GM19324 (cell line): ENCODE data around the gene TICRR.
"Not testable (repeated sequence)": the region's sequence is repeated elsewhere in the genome, so short reads cannot be mapped to it uniquely, and the experiment has no call there.

Experiments
- ATAC-seq: cut with Tn5 transposase; IDR thresholded peaks from one replicate; pipeline ENCODE4 v1.9.1; 2021; ENCODE audit warnings: mild to moderate bottlenecking, moderate library complexity; ENCODE audit not compliant: unreplicated experiment, low FRiP score

The TICRR gene

DNA sequence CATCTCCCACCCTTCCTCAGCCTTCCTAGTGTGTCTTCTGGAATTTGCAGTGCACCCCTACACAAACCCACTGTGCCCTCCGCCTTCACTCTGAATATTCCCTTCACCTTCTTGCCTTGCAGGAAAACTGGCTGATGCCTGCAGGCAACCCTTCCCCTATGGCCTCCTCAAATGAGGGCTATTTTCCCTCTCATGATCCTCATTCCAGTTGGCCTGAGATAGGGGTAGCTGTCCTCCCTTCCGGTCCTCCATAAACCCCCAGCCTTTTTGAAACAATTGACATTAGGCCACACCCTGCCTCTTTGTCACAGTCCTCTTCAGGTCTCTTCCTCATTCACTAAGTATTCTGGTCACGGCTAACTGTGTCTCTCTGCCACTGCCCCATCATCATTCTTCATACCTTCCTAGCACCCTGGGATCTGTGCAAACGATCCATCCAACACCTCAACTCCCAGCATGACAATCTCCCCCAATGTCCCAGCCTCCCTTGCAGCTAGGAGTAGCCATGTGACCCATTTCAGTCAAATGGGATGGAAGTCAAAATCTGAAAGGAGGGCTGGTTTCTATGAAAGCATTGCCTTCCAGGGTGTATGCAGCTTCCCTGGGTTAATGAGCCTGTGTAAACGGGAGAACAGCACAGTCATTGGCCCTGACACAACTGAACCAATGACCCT lies 8.5 kb upstream of the TICRR start:
- ATAC-seq = no peak

DNA sequence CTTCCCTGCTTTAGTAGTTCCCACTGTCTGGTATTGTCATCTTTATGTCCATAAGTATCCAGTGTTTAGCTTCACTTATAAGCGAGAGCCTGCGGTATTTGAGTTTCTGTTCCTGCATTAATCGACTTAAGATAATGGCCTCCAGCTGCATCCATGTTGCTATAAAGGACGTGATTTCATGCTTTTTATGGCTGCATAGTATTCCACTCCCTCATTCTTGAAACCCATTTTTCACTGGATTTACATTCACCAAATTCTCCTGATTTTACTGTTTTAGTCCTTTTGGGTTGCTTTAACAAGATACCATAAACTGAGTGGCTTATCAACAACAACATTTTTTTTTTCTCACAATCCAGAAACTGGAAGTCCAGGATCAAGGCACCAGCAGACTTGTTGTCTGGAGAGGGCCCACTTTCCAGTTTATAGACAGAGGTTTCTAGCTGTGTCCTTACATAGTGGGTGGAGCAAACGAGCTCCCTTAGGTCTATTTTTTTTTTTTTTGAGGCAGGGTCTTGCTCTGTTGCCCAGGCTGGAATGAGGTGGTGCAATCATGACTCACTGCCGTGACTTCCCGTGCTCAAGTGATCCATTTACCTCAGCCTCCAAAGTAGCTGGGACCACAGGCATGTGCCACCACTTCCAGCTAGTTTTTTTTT lies 6.1 kb upstream of the TICRR start:
- ATAC-seq = no peak

DNA sequence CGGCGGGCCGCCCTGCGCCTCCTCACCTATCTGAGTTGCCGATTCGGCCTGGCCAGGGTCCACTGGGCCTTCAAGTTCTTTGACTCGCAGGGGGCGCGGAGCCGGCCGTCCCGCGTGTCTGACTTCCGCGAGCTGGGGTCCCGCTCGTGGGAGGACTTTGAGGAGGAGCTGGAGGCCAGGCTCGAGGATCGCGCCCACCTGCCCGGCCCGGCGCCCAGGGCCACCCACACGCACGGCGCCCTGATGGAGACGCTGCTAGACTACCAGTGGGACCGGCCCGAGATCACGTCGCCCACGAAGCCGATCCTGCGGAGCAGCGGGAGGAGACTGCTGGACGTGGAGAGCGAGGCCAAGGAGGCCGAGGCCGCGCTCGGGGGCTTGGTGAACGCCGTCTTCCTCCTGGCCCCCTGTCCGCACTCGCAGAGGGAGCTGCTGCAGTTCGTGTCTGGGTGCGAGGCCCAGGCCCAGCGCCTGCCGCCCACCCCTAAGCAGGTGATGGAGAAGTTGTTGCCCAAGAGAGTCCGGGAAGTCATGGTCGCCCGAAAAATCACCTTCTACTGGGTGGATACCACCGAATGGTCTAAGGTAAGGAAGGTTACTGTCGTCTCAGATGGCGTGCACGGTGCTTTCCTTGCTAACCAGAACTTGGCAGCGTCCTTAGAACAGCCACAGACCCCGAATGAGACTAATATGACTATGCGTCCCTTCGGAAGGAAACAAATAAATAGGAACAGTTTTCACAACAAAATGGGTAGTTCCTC lies 567 bp downstream of the TICRR start:
- ATAC-seq = no peak

DNA sequence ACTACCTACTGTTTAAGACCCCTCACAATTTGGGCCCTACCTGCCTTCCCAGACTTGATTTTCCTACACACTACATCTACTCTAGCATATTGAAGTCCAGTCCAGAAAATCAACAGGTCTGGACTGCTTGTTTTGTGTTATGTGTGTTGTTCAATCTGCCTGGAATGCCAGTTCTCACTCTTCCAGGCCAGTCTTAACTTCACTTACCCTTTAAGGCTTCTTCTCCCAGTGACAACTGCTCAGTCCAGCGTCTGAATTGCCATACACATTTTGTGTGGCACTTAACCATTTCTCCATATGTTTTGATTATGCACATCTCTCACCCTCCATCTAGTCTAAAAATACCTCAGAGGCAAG lies 1.1 kb downstream of the TICRR start:
- ATAC-seq = no peak

DNA sequence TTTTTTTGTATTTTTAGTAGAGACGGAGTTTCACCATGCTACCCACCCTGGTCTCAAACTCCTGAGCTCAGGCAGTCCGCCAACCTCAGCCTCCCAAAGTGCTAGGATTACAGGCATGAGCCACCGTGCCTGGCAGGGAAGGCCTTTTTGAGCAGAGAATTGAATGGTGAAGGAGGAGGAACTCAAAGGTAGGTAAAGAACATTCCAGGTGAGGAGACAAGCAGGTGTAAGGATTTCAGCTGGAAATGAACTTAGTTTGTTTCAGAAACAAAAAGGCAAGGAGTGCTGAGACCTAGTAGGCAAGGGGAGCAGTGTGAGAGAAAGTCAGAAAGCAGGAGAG lies 2.5 kb downstream of the TICRR start:
- no peak for ATAC-seq

DNA sequence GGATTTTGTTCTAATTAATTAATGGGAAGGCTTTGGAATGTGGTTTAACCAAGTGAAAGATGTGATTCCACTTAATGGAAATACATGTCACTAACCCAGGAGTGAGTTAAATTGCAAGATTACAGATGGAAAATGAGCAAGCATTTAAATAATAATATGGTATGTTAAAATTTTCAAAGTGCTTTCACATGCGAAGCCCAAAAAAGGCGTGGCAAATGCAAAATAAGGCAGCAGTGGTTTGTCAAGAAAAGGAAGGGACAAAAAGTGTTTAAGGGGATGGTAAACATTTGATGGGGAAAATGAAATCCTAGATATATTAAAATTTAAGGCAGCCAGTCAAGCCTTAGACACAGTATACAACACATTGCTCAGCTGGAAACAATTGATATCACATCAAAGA lies 2.9 kb downstream of the TICRR start:
- no peak for ATAC-seq

DNA sequence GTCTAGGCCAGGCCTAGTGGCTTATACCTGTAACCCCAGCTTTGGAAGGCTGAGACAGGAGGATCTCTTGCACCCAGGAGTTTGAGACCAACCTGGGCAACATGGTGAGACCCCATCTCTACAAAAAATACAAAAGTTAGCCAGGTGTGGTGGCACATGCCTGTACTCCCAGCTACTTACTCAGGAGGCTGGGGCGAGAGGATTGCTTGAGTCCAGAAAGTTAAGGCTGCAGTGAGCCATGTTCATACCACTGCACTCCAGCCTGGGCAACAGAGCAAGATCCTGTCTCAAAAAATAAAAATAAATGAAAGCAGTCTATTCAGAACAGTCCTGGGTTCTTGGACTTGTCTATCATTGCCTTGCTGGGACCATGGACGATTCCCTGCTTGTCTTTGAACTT lies 5.5 kb downstream of the TICRR start:
- ATAC-seq = not testable (repeated sequence)

DNA sequence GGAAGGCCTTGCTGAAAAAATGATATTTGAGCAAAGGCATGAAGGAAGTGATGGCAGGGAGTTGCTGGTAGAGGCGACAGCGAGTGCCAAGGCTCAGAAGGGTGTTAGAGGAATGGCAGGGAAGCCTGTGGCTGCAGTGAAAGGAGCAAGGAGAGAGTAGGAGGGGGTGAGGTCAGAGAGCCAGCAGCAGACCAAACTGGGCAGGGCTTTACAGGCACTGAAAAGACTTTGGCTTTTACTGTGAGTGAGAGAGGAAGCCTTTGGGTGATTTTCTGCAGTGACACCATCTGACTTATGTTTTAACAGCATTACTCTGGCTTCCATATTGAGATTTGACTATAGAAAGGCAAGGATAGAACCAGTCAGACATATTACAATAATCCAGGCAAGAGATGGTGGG lies 11.4 kb downstream of the TICRR start:
- no peak for ATAC-seq

DNA sequence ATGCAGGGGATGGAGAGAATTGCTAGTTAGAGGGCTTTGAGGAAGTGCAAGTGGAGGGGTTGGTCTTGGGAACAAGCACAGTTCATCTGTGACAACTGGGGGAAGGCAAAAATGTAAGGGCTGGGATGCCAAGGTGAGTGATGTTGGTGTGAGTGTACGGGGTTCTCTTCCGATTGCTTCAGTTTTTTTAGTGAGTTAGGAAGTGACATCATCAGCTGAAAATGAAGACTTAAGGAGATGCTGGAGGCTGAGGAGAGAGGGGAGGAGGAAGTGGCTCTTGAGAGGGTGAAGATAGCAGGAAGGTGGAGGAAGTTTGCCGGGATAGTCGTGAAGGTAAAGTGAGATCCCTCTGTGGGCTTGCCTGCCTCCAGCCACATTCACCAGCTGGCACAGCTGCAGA lies 12.7 kb downstream of the TICRR start:
- ATAC-seq = no peak

DNA sequence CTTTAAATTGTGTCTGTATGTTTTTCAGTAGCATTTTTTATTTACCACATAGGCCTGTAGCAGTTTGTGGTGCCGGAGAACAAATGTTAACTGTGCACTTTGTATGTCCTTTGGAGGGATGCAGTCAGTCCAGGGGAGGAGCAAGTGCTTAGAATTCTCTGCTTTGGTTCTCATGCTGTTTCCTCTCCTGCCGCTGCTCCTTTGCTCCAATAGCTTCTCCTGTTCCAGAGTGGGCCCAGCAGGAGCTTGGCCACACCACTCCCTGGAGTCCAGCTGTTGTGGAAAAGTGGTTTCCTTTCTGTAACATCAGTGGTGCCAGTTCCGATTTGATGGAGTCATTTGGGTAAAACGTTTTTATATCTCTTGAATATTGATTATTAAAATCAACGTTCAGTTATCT lies 16.6 kb downstream of the TICRR start:
- ATAC-seq = no peak

DNA sequence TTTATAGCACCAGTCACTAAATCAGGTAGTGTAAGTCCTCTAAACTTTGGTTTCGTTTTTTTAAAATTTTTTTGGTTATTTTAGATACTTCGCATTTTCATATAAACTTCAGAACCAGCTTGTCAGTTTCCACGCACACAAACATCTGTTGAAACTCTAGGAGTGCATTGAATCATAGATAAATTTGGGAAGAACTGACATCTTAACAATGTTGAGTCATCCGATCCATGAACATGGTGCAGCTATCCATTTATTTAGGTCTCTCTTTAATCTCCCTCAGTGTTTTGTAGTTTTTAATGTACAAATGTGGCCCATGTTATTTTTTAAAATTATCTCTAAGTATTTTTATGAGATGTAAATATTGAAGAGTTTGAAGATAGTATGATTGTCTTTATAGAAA lies 17.7 kb downstream of the TICRR start:
- no peak for ATAC-seq

DNA sequence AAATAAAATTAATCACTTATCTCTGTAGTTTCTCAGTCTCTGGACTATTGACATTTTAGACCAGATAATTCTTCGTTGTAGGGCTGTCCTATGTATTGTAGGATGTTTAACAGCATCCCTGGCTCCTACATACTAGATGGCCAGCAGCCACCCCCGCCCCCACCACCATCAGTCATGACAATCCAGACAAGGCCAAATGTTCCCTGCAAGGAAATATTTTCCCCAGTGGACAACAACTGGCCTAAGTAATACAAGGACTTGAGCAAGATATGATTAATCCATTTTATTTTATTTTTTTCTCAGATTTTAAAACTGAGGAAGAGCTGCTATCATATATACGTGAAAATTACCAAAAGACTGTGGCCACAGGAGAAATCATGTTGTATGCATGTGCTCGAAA lies 23.8 kb downstream of the TICRR start:
- ATAC-seq = no peak

DNA sequence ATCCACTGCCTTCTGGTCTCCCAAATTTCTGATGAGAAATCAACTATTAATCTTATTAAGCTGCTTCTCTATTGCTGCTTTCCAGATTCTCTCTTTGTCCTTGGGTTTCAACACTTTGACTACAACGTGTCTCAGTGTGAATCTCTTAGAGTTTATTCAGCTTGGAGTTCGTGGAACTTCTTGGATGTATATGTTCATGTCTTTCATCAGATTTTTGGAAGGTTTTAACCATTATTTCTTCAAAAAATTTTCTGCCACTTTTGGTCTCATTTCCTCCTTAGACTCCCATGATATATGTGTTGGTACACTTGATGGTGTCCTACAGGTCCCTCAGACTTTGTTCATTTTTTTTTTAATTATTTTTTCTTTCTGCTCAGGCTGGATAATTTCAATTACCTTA lies 36.0 kb downstream of the TICRR start:
- no peak for ATAC-seq

DNA sequence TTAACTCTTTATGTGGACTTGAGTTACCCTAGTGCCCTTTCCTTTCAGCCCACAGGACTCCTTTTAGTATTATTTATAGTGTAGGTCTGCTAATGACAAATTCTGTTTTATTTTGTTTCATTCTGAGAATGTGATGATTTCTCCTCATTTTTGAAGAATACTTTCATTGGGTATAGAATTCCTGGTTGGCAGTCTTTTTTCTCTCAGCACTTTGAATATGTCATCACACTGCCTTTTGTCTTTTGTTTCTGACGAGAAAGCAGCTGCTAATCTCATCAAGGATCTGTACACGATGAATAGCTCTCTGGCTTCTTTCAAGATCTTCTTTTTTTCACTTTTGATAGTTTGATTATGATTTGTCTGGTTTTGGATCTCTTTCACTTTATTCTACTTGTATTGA lies 37.8 kb downstream of the TICRR start:
- no peak for ATAC-seq

DNA sequence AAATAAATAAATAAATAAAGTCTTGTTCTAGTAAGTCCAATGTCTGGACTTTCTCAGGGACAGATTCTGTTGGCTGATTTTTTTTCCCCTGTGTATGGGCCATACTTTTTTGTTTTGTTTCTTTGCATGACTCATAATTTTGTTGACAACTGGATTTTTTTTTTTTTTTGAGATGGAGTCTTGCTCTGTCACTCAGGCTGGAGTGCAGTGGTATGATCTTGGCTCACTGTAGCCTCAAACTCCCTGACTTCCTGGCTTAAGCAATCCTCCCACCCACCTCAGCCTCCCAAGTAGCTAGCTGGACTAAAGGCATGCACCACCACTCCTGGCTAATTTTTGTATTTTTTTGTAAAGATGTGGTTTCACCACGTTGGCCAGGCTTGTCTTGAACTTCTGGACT lies 38.9 kb downstream of the TICRR start:
- ATAC-seq = no peak

DNA sequence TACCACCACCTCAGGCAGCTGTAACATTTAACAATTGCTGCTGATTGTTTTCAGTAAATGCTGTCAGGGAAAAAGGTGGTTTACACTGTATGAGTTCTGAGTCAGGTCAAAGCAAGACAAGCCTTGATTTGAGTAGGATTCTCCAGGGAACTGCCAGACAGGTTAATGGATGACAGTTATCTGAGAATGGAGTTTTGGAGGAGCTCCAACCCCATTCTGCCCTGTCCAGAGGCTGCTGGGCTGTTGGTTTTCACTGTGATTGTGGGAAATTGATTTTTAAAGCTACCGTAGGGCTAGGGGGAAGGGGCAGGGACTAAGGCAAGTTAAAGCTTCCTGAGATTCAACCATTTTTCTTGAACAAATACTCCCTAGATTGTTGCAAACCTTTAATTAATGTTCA lies 39.9 kb downstream of the TICRR start:
- ATAC-seq = no peak

DNA sequence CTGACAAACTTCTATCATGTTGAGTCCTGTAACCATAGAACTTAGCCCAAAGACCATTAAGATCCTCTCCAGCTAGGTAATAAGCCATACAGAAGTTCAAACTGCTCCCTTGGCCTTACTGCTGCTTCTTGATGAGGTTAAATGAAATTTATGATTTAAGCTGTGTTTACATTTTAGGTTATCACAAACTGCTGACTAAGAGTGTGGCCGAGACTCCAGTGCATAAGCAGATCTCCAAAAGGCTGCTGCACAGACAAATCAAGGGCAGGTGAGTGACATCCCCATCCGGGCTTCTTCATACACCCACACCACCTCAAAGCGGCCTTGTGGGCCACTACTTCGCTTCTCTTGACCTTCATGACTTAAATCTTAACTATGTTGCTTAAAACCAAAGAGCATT lies 41.0 kb downstream of the TICRR start:
- no peak for ATAC-seq

DNA sequence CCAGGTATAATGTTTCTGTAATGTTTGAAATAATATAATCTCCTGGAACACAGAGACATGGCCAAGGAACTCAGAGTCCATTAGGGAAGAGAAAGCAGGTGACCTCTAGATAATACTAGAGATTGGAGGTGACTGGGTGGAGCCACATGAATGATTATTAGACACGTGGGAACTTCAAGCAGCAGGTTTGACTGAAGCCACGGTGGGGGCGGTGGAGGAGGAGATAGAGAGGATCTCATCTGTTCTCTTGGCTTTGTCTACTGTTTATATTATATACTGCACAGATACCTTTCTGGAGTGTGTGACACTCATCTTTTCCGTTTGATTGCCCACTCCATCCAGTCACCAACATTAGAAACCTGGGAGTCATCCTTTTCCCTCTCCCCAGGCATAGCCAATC lies 46.3 kb downstream of the TICRR start:
- ATAC-seq = no peak

DNA sequence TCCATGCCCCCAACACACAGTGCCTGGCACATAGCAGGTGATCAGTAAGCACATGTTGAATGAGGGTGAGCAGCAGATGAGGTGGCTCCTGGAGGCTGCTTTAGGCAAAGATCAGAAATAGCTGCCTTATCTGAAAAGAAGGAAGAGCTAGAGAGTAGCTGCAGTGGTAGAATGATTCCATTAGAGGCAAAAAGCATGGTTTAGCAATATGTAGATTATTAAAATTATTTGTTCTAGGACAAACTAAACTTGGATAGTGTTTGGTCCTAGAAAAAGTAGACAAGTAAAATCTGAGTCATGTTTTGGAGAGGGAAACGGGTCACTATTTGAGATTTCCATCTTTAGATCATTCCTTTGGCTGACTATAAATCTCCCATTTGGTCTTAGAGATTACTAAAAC lies 47.9 kb downstream of the TICRR start:
- no peak for ATAC-seq

DNA sequence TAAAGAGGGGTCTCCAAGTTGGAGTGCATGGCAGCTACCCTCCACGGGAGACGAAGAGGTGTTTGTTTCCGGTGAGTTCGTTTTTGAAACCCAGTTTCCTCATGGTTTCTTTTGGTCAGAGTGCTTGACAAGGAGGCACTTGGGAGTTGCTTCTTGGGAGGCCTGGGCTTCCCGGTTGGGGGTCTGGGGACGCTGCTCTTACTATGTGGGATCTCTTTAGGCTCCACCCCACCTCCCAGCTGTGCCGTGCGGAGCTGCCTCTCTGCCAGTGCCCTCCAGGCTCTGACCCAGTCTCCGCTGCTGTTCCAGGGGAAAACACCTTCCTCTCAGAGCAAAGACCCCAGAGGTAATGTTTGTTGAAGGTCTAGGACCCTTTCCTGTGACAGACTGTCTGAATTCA lies 50.4 kb downstream of the TICRR start:
- no peak for ATAC-seq

DNA sequence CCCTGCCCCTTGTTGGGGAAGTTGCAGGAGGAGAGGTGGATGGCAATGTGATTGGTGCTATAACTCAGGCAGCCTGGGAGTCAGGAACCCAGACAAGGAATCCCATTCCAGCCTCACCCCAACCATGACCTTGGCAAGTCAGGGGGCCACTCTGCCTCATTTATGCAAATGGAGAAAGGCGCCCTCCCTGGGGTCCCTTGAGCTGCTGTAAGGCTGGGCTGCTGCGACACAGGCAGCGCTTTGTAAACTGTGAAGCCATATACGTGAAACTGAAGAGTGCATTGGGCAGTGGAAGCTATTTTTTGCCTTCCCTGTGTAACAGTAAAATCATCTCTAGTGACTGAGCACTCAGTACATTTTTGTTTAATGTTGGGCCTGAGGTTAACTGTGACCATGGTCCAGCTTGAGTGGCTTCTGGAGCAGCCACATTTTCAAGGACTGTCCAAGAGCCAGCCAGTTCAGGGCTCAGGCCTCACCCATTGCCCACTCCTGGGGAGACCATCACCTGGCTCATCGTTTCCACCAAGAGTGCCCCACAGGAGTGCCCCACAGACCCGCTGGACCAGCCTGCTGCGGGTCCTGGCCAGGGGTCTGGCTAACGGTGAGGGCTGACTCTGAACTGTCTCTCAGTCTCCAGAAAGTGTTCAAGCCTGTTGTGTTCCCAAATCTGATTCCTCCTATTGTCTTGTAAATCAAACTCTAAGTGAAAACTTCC lies 52.1 kb downstream of the TICRR start:
- ATAC-seq = no peak

DNA sequence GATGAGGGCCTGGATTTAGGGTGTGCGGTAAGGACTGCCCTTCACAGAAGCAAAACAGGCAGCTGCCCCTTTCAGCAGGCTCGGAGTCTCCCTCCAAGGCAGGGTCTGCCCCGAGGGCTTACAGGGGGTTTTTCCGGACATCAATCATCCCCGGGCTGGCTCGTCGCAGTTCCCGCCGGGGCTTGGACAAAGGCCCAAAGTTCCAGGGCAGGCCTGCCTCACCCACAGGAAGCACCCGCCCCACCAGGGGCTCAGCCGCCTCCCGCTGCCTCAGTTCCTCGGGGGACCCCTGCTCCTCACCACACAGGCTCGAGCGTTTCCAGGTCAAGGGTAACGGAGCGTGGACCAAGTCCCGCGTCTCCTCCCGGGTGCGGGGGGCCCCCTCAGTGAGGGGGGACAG lies 53.0 kb downstream of the TICRR start:
- no peak for ATAC-seq
